Measurements from ENCODE around the gene CD209. TPM values are rescaled to one million over a fixed set of nuclear protein-coding genes. Genes with fewer than 3 reads are reported as not detected.

CD209 gene
- total and polyA plus RNA-seq, 2 experiments from 2014 or later: 0.35 TPM; not detected in 1

- no peak overlapping the region for H3K4me3 ChIP-seq
- H3K9me2 ChIP-seq (ENCODE audit: insufficient read depth): no peaks in the 10 kb centered on the region
- no peak for ATAC-seq
- peak overlapping the region; percentile 94 for H2AFZ ChIP-seq
- DNase-seq (ENCODE audit: low spot score): no peak
- H3F3A ChIP-seq (replicated peaks; ENCODE audit: low read depth): no peaks in the 10 kb centered on the region
- Mint-ChIP-seq H3K27me3 (ENCODE audit: insufficient read depth, low read depth, poor library complexity) (peaks cover 5% of the 10 kb centered on the region), H3K4me1 (peaks cover 4% of the 10 kb centered on the region; the same call in 2 of the 3 replicates), H3K9me3 (no peaks in the 10 kb centered on the region; the same call in 2 of the 3 replicates), H3K36me3 (ENCODE audit: low read depth) (no peaks in the 10 kb centered on the region), H3K27ac (no peak overlapping the region), H3K4me3 (no peak overlapping the region)
- H3K4me2 ChIP-seq: no peak overlapping the region
- H3K4me1 ChIP-seq (ENCODE audit: insufficient read depth): no peaks in the 10 kb centered on the region
- H3K79me2 ChIP-seq (replicated peaks; ENCODE audit: insufficient read depth): no peaks in the 10 kb centered on the region
- TF ChIP-seq STAT1 (IDR thresholded peaks at IDR 0.05; ENCODE audit: unreplicated experiment): no peak
- no peak for TF ChIP-seq ETS1 (IDR thresholded peaks at IDR 0.05)
- no peak for TF ChIP-seq ZNF331 (CRISPR knock-in tag; IDR thresholded peaks at IDR 0.05; ENCODE audit: low read depth)
- TF ChIP-seq REST (IDR thresholded peaks at IDR 0.05; ENCODE audit: unreplicated experiment): no peak
- TF ChIP-seq ZNF114 (CRISPR knock-in tag; IDR thresholded peaks at IDR 0.05): no peak
- no peak for TF ChIP-seq JUNB (IDR thresholded peaks at IDR 0.05; ENCODE audit: unreplicated experiment)
- TF ChIP-seq NANOG (IDR thresholded peaks at IDR 0.05; ENCODE audit: borderline replicate concordance): no peak
- TF ChIP-seq CTCF (conservative IDR thresholded peaks at IDR 0.05; ENCODE audit: low read depth in 2 of 2): no peak
- no peak for TF ChIP-seq POLR2AphosphoS5 (IDR thresholded peaks at IDR 0.05; ENCODE audit: low read depth)
- no peak for TF ChIP-seq EZH2 (IDR thresholded peaks at IDR 0.05; ENCODE audit: low read depth, unreplicated experiment)
- TF ChIP-seq ZNF462 (CRISPR knock-in tag; IDR thresholded peaks at IDR 0.05): no peak
- TF ChIP-seq CREB1 (CRISPR knock-in tag; IDR thresholded peaks at IDR 0.05; ENCODE audit: low read depth): no peak
- no peaks in the 10 kb centered on the region for H4K20me1 ChIP-seq (replicated peaks; ENCODE audit: insufficient read depth)
- no peaks in the 10 kb centered on the region for H3K27me3 ChIP-seq (ENCODE audit: insufficient read depth)
- no peak overlapping the region for H3K27ac ChIP-seq (ENCODE audit: low read depth)
- no peaks in the 10 kb centered on the region for H3K36me3 ChIP-seq (ENCODE audit: insufficient read depth)
Observed at GRCh38 chr19:7740682-7741054, 6.7 kb downstream of the CD209 start.

Data from GM23338 (cell line).